Ishikawa (cell line): ENCODE data around the gene ZNF689.
A peak's percentile ranks its signal among the peaks of the same experiment; 100 is the strongest.

ENCODE experiments used
- CEBPB ChIP-seq: IDR thresholded peaks from 2 replicates; pipeline ENCODE4 v1.6.1; 2012
- CREB1 ChIP-seq: IDR thresholded peaks from 2 replicates; pipeline ENCODE4 v1.6.1; 2012; ENCODE audit warnings: low read depth
- EGR1 ChIP-seq: IDR thresholded peaks from 2 replicates; pipeline ENCODE4 v1.6.1; 2012
- EP300 ChIP-seq: IDR thresholded peaks from 2 replicates; pipeline ENCODE4 v1.6.1; 2012; ENCODE audit warnings: borderline replicate concordance
- FOXM1 ChIP-seq: IDR thresholded peaks from 2 replicates; pipeline ENCODE4 v1.6.1; 2012; ENCODE audit warnings: low read depth, borderline replicate concordance
- NFIC ChIP-seq: IDR thresholded peaks from 2 replicates; pipeline ENCODE4 v1.6.1; 2012
- RAD21 ChIP-seq: IDR thresholded peaks from 2 replicates; pipeline ENCODE4 v1.6.1; 2012; ENCODE audit warnings: low read depth
- TAF1 ChIP-seq: IDR thresholded peaks from 2 replicates; pipeline ENCODE4 v1.6.1; 2012; ENCODE audit warnings: low read depth, mild to moderate bottlenecking
- TCF12 ChIP-seq: IDR thresholded peaks from 2 replicates; pipeline ENCODE4 v1.6.1; 2012; ENCODE audit warnings: low read depth
- TEAD4 ChIP-seq: IDR thresholded peaks from 2 replicates; pipeline ENCODE4 v1.6.1; 2012
- ZBTB7A ChIP-seq: IDR thresholded peaks from 2 replicates; pipeline ENCODE4 v1.6.1; 2012; ENCODE audit warnings: low read depth
- TF ChIP-seq, protein P1 (sequence below): IDR thresholded peaks from 2 replicates; pipeline ENCODE4 v1.6.1; 2012
- TF ChIP-seq, protein P2 (sequence below): IDR thresholded peaks from 2 replicates; pipeline ENCODE4 v1.6.1; 2012; ENCODE audit warnings: low read depth, mild to moderate bottlenecking

DNA sequence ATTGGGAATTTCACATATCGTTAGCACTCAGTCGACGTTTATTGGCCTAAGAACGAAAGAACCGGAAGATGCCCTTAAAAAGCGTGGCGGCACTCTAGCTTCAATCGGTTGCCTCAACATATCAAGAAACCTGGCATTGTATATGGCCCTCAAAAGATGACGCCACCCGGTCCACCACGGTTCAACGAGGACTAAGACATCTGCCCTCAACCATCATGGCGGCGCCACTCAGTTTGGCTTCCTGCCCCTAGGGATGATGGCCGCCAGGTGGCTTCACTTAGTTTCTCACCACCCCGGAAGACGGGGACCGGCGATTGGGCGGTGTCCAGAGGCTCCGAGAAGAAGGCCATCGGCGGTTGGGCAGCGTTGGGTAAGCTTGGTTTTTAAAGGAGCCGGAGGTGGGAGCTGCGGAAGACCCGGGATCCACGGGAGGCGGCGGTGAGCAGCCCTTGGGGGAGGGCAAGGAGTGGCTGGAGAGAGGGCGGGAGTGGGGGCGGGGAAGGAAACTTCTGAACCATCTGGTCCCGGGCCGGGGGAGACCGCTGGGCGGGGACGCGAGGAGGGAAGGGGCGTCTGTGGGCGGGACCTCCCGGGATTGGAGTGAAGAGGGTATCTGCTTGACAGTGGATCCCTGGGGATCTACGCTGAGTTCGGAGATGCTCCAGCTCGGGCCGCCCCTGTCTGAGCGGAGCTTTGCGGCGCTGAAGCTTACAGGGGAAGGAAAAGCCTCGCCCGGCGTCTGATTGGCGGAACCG, 40.4 kb upstream of the ZNF689 start, which contains the start of gene PRR14:
- TF ChIP-seq EP300: no peak
- TF ChIP-seq TCF12: peak; percentile 53; the same call in 1 of the 2 replicates
- TF ChIP-seq, protein P1, sequence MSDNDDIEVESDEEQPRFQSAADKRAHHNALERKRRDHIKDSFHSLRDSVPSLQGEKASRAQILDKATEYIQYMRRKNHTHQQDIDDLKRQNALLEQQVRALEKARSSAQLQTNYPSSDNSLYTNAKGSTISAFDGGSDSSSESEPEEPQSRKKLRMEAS: peak; percentile 24; the same call in 1 of the 2 replicates
- TF ChIP-seq CREB1: peak; percentile 58; the same call in 1 of the 2 replicates
- TF ChIP-seq FOXM1: peak; percentile 59; the same call in 1 of the 2 replicates
- TF ChIP-seq RAD21: no peak
- no peak for TF ChIP-seq TAF1
- no peak; the same call in none of the 2 replicates for TF ChIP-seq ZBTB7A
- no peak for TF ChIP-seq CEBPB
- no peak for TF ChIP-seq TEAD4
- TF ChIP-seq EGR1: peak; percentile 91
- TF ChIP-seq, protein P2, sequence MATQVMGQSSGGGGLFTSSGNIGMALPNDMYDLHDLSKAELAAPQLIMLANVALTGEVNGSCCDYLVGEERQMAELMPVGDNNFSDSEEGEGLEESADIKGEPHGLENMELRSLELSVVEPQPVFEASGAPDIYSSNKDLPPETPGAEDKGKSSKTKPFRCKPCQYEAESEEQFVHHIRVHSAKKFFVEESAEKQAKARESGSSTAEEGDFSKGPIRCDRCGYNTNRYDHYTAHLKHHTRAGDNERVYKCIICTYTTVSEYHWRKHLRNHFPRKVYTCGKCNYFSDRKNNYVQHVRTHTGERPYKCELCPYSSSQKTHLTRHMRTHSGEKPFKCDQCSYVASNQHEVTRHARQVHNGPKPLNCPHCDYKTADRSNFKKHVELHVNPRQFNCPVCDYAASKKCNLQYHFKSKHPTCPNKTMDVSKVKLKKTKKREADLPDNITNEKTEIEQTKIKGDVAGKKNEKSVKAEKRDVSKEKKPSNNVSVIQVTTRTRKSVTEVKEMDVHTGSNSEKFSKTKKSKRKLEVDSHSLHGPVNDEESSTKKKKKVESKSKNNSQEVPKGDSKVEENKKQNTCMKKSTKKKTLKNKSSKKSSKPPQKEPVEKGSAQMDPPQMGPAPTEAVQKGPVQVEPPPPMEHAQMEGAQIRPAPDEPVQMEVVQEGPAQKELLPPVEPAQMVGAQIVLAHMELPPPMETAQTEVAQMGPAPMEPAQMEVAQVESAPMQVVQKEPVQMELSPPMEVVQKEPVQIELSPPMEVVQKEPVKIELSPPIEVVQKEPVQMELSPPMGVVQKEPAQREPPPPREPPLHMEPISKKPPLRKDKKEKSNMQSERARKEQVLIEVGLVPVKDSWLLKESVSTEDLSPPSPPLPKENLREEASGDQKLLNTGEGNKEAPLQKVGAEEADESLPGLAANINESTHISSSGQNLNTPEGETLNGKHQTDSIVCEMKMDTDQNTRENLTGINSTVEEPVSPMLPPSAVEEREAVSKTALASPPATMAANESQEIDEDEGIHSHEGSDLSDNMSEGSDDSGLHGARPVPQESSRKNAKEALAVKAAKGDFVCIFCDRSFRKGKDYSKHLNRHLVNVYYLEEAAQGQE: no peak
- no peak for TF ChIP-seq NFIC
